IPS-15b (cell line): ENCODE data around the gene INTS12.

Source experiments
- H3K27me3 ChIP-seq: one replicate; pipeline ENCODE4 v1.6.1; 2013; ENCODE audit warnings: low read length; ENCODE audit not compliant: control insufficient read depth, insufficient read depth
- H3K36me3 ChIP-seq: one replicate; pipeline ENCODE4 v1.6.1; 2013; ENCODE audit warnings: low read length; ENCODE audit not compliant: control insufficient read depth, insufficient read depth
- H3K4me1 ChIP-seq: one replicate; pipeline ENCODE4 v1.6.1; 2013; ENCODE audit warnings: mild to moderate bottlenecking, low read length; ENCODE audit not compliant: control insufficient read depth, insufficient read depth
- H3K4me3 ChIP-seq: one replicate; pipeline ENCODE4 v1.5.1; 2013; ENCODE audit warnings: low read depth, low read length
- H3K9ac ChIP-seq: one replicate; pipeline ENCODE4 v1.6.1; 2013; ENCODE audit warnings: low read depth, mild to moderate bottlenecking, low read length
- H3K9me3 ChIP-seq: one replicate; pipeline ENCODE4 v1.6.1; 2013; ENCODE audit warnings: mild to moderate bottlenecking, low read length; ENCODE audit not compliant: control insufficient read depth, insufficient read depth

The INTS12 gene

GRCh38 chr4:105674011-105674410, 34.5 kb downstream of the INTS12 start:
- no peaks in the 10 kb centered on the region for H3K4me1 ChIP-seq
- no peak overlapping the region for H3K9ac ChIP-seq
- H3K27me3 ChIP-seq: no peaks in the 10 kb centered on the region
- no peak overlapping the region for H3K4me3 ChIP-seq
- no peaks in the 10 kb centered on the region for H3K9me3 ChIP-seq
- no peaks in the 10 kb centered on the region for H3K36me3 ChIP-seq

- H3K4me1 ChIP-seq: no peaks in the 10 kb centered on the region
- H3K9ac ChIP-seq: no peak overlapping the region
- no peak overlapping the region for H3K4me3 ChIP-seq
- no peaks in the 10 kb centered on the region for H3K27me3 ChIP-seq
- no peaks in the 10 kb centered on the region for H3K36me3 ChIP-seq
- no peaks in the 10 kb centered on the region for H3K9me3 ChIP-seq
Measured at GRCh38 chr4:105671301-105671700, 37.2 kb downstream of the INTS12 start.

- Histone ChIP-seq H3K4me1 (no peaks in the 10 kb centered on the region), H3K36me3 (no peaks in the 10 kb centered on the region), H3K4me3 (no peak overlapping the region), H3K9me3 (no peaks in the 10 kb centered on the region), H3K27me3 (no peaks in the 10 kb centered on the region), H3K9ac (no peak overlapping the region)
Measured at GRCh38 chr4:105670684-105671083, 37.8 kb downstream of the INTS12 start.

- H3K4me3 ChIP-seq: no peak overlapping the region
- no peaks in the 10 kb centered on the region for H3K36me3 ChIP-seq
- no peaks in the 10 kb centered on the region for H3K27me3 ChIP-seq
- H3K9me3 ChIP-seq: no peaks in the 10 kb centered on the region
- no peaks in the 10 kb centered on the region for H3K4me1 ChIP-seq
- no peak overlapping the region for H3K9ac ChIP-seq
Measured at GRCh38 chr4:105666693-105667092, 41.8 kb downstream of the INTS12 start.

- no peaks in the 10 kb centered on the region for H3K9me3 ChIP-seq
- H3K9ac ChIP-seq: no peak overlapping the region
- no peaks in the 10 kb centered on the region for H3K4me1 ChIP-seq
- no peaks in the 10 kb centered on the region for H3K27me3 ChIP-seq
- H3K36me3 ChIP-seq: no peaks in the 10 kb centered on the region
- H3K4me3 ChIP-seq: no peak overlapping the region
Measured at GRCh38 chr4:105662935-105663675, 45.4 kb downstream of the INTS12 start.

GRCh38 chr4:105661028-105661427, 47.5 kb downstream of the INTS12 start:
- Histone ChIP-seq H3K4me1 (no peaks in the 10 kb centered on the region), H3K9me3 (no peaks in the 10 kb centered on the region), H3K4me3 (no peak overlapping the region), H3K9ac (no peak overlapping the region), H3K36me3 (no peaks in the 10 kb centered on the region), H3K27me3 (no peaks in the 10 kb centered on the region)

- Histone ChIP-seq H3K9me3 (no peaks in the 10 kb centered on the region), H3K9ac (no peak overlapping the region), H3K36me3 (no peaks in the 10 kb centered on the region), H3K4me1 (no peaks in the 10 kb centered on the region), H3K4me3 (no peak overlapping the region), H3K27me3 (no peaks in the 10 kb centered on the region)
Measured at GRCh38 chr4:105659190-105659589, 49.3 kb downstream of the INTS12 start.

GRCh38 chr4:105657117-105657765, 51.2 kb downstream of the INTS12 start:
- no peaks in the 10 kb centered on the region for H3K4me1 ChIP-seq
- no peak overlapping the region for H3K9ac ChIP-seq
- H3K27me3 ChIP-seq: no peaks in the 10 kb centered on the region

GRCh38 chr4:105652286-105652888, 56.1 kb downstream of the INTS12 start:
- H3K4me3 ChIP-seq: no peak overlapping the region
- no peaks in the 10 kb centered on the region for H3K4me1 ChIP-seq
- H3K27me3 ChIP-seq: no peaks in the 10 kb centered on the region
- no peak overlapping the region for H3K9ac ChIP-seq
- no peaks in the 10 kb centered on the region for H3K36me3 ChIP-seq
- H3K9me3 ChIP-seq: no peaks in the 10 kb centered on the region

More at GRCh38 chr4:105657117-105657765, 51.2 kb downstream of the INTS12 start:
- Histone ChIP-seq H3K9me3 (no peaks in the 10 kb centered on the region), H3K36me3 (no peaks in the 10 kb centered on the region), H3K4me3 (no peak overlapping the region)

GRCh38 chr4:105651884-105652283, 56.6 kb downstream of the INTS12 start:
- H3K9ac ChIP-seq: no peak overlapping the region
- no peaks in the 10 kb centered on the region for H3K4me1 ChIP-seq
- H3K9me3 ChIP-seq: no peaks in the 10 kb centered on the region
- no peaks in the 10 kb centered on the region for H3K36me3 ChIP-seq
- H3K4me3 ChIP-seq: no peak overlapping the region
- H3K27me3 ChIP-seq: no peaks in the 10 kb centered on the region

- H3K9me3 ChIP-seq: no peaks in the 10 kb centered on the region
- H3K9ac ChIP-seq: no peak overlapping the region
Measured at GRCh38 chr4:105650190-105650589, 58.3 kb downstream of the INTS12 start.

GRCh38 chr4:105645440-105645839, 63.0 kb downstream of the INTS12 start:
- H3K4me1 ChIP-seq: no peaks in the 10 kb centered on the region
- no peaks in the 10 kb centered on the region for H3K9me3 ChIP-seq
- H3K36me3 ChIP-seq: no peaks in the 10 kb centered on the region
- no peaks in the 10 kb centered on the region for H3K27me3 ChIP-seq
- H3K4me3 ChIP-seq: no peak overlapping the region
- no peak overlapping the region for H3K9ac ChIP-seq

More at GRCh38 chr4:105650190-105650589, 58.3 kb downstream of the INTS12 start:
- Histone ChIP-seq H3K27me3 (no peaks in the 10 kb centered on the region), H3K4me1 (no peaks in the 10 kb centered on the region), H3K36me3 (no peaks in the 10 kb centered on the region), H3K4me3 (no peak overlapping the region)
